ENCODE results near the gene AAGAB. TPM values are rescaled to one million over a fixed set of nuclear protein-coding genes. Genes with fewer than 3 reads are reported as not detected.

The AAGAB gene
- total RNA-seq, 1 donor from 2014 or later, result 50.9 TPM

- TF ChIP-seq, protein P1, sequence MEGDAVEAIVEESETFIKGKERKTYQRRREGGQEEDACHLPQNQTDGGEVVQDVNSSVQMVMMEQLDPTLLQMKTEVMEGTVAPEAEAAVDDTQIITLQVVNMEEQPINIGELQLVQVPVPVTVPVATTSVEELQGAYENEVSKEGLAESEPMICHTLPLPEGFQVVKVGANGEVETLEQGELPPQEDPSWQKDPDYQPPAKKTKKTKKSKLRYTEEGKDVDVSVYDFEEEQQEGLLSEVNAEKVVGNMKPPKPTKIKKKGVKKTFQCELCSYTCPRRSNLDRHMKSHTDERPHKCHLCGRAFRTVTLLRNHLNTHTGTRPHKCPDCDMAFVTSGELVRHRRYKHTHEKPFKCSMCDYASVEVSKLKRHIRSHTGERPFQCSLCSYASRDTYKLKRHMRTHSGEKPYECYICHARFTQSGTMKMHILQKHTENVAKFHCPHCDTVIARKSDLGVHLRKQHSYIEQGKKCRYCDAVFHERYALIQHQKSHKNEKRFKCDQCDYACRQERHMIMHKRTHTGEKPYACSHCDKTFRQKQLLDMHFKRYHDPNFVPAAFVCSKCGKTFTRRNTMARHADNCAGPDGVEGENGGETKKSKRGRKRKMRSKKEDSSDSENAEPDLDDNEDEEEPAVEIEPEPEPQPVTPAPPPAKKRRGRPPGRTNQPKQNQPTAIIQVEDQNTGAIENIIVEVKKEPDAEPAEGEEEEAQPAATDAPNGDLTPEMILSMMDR (conservative IDR thresholded peaks at IDR 0.05), result no peak
- peaks cover 48% of the 10 kb centered on the region for H3K4me1 Mint-ChIP-seq (ENCODE audit: unreplicated experiment)
- no peak overlapping the region for H3K27ac Mint-ChIP-seq
- no peak overlapping the region for H3K4me3 Mint-ChIP-seq
- DNase-seq (ENCODE audit: extremely low spot score, unreplicated experiment), result no peak
- H3K36me3 Mint-ChIP-seq, result peaks cover 34% of the 10 kb centered on the region
- H3K27me3 Mint-ChIP-seq, result no peaks in the 10 kb centered on the region
- H3K9me3 Mint-ChIP-seq, result peaks cover 3% of the 10 kb centered on the region
Measured at GRCh38 chr15:67163180-67163579, 91.3 kb downstream of the AAGAB start.

- peaks cover 3% of the 10 kb centered on the region for H3K9me3 Mint-ChIP-seq
- DNase-seq (ENCODE audit: extremely low spot score, unreplicated experiment), result no peak
- H3K4me1 Mint-ChIP-seq (ENCODE audit: unreplicated experiment), result peaks cover 46% of the 10 kb centered on the region
- no peak overlapping the region for H3K4me3 Mint-ChIP-seq
- TF ChIP-seq, protein P1 (conservative IDR thresholded peaks at IDR 0.05), result no peak
- H3K36me3 Mint-ChIP-seq, result peaks cover 32% of the 10 kb centered on the region
- H3K27ac Mint-ChIP-seq, result peak overlapping the region; percentile 40
- H3K27me3 Mint-ChIP-seq, result no peaks in the 10 kb centered on the region
Measured at GRCh38 chr15:67161881-67162280, 92.6 kb downstream of the AAGAB start.

DNA sequence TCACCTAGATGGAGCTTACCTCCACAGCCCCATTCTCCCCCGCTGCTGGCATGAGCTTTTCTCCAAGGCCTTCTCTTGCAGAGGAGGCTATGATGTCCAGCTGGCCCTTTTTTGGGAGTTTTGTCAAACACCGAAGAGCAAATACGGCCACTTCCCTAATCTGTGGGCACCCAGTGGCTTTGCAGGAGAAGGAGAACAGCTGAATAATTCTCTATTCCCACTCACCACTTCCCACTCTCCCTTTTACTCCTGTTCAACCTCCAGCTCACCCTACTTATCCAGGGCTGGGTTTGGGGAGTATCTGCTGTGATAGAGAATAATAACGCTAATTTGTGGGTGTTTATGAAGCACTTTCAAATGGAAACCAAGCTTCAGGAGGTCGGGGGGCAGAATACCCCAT lies 93.0 kb downstream of the AAGAB start:
- no peak for DNase-seq (ENCODE audit: extremely low spot score, unreplicated experiment)
- peaks cover 43% of the 10 kb centered on the region for H3K4me1 Mint-ChIP-seq (ENCODE audit: unreplicated experiment)
- H3K27ac Mint-ChIP-seq, result peak overlapping the region; percentile 40
- peaks cover 30% of the 10 kb centered on the region for H3K36me3 Mint-ChIP-seq
- TF ChIP-seq, protein P1 (conservative IDR thresholded peaks at IDR 0.05), result no peak
- H3K27me3 Mint-ChIP-seq, result no peaks in the 10 kb centered on the region
- no peak overlapping the region for H3K4me3 Mint-ChIP-seq
- peaks cover 3% of the 10 kb centered on the region for H3K9me3 Mint-ChIP-seq

GRCh38 chr15:67158367-67158766 lies 96.1 kb downstream of the AAGAB start:
- H3K27me3 Mint-ChIP-seq, result no peaks in the 10 kb centered on the region
- no peak overlapping the region for H3K4me3 Mint-ChIP-seq
- peaks cover 3% of the 10 kb centered on the region for H3K9me3 Mint-ChIP-seq
- no peak for DNase-seq (ENCODE audit: extremely low spot score, unreplicated experiment)
- TF ChIP-seq, protein P1 (conservative IDR thresholded peaks at IDR 0.05), result no peak
- peaks cover 27% of the 10 kb centered on the region for H3K4me1 Mint-ChIP-seq (ENCODE audit: unreplicated experiment)
- H3K36me3 Mint-ChIP-seq, result peaks cover 32% of the 10 kb centered on the region
- H3K27ac Mint-ChIP-seq, result no peak overlapping the region

DNA sequence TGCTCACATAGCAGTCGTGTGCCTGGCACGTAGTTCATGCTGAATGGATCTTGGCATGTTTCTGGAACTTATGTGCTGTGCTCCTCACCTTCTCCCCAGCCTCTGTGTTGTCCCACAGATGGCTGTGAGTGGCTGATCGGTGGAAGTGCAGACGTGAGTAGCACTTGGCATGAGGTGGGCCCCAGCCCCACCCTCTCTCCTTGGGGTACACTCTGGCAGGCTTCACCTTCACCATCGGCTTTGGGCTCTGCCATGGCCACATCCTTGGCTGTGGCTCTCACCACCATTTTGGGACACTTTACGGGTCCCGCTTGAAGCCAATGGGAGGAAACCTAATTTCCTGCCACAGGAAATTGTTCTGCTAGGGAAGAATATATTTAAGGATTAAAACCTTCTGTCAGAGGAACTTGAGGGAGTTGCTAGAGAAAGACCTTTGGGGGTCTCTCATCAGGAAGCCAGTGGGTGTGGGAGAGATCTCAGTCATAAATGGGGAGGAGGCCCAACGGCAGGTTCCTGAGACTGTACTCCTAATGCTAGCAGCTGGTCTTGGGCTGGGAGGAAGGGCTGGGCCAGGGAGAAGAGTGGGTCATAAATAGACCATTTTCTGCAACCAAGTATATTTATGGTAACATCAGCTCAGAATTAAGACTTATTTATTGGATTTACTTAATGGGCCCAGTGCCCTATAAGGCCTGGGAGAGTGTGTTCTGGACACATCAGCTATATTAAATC lies 96.8 kb downstream of the AAGAB start:
- H3K27me3 Mint-ChIP-seq, result no peaks in the 10 kb centered on the region
- no peak overlapping the region for H3K4me3 Mint-ChIP-seq
- peaks cover 31% of the 10 kb centered on the region for H3K4me1 Mint-ChIP-seq (ENCODE audit: unreplicated experiment)
- TF ChIP-seq, protein P1 (conservative IDR thresholded peaks at IDR 0.05), result no peak
- H3K9me3 Mint-ChIP-seq, result peaks cover 3% of the 10 kb centered on the region
- no peak overlapping the region for H3K27ac Mint-ChIP-seq
- H3K36me3 Mint-ChIP-seq, result peaks cover 31% of the 10 kb centered on the region
- no peak for DNase-seq (ENCODE audit: extremely low spot score, unreplicated experiment)

Measured in type B pancreatic cell (in vitro differentiated cells).